Activated CD4-positive, alpha-beta T cell treated with anti-CD3 and anti-CD28 coated beads, Interleukin-2, amount 50 U/mL, for 4 hours (primary cell): ENCODE results near the gene XCL1.
"Not testable (repeated sequence)": the region's sequence is repeated elsewhere in the genome, so short reads cannot be mapped to it uniquely, and the experiment has no call there.

ENCODE experiments used
- DNase-seq, 2 experiments: peaks; one replicate each; pipeline ENCODE4 v3.0.0-alpha.2; 2020

XCL1 gene

GRCh38 chr1:168568346-168568745, 8.1 kb upstream of the XCL1 start:
- no peak for DNase-seq

GRCh38 chr1:168570652-168571051, 5.8 kb upstream of the XCL1 start:
- no peak for DNase-seq

- DNase-seq: no peak
These were observed 3.8 kb upstream of the XCL1 start for GRCh38 chr1:168572633-168573032.

- DNase-seq: not testable (repeated sequence)
These were observed 2.2 kb upstream of the XCL1 start for GRCh38 chr1:168574234-168574633.

- not testable (repeated sequence) for DNase-seq
These were observed 2.3 kb downstream of the XCL1 start for GRCh38 chr1:168578531-168579185.

- not testable (repeated sequence) for DNase-seq
These were observed 3.9 kb downstream of the XCL1 start for GRCh38 chr1:168580290-168580689.

- DNase-seq: not testable (repeated sequence)
These were observed 4.6 kb downstream of the XCL1 start for GRCh38 chr1:168580991-168581390.

GRCh38 chr1:168581817-168582572, 5.6 kb downstream of the XCL1 start:
- no peak for DNase-seq

GRCh38 chr1:168582688-168583336, 6.4 kb downstream of the XCL1 start:
- no peak for DNase-seq

GRCh38 chr1:168583571-168583970, 7.2 kb downstream of the XCL1 start:
- no peak for DNase-seq

GRCh38 chr1:168585191-168585590, 8.8 kb downstream of the XCL1 start:
- DNase-seq: no peak

- DNase-seq: no peak
These were observed 9.5 kb downstream of the XCL1 start for GRCh38 chr1:168585937-168586336.

- no peak for DNase-seq
These were observed 12.8 kb downstream of the XCL1 start for GRCh38 chr1:168589167-168589566.

GRCh38 chr1:168591066-168591465, 14.7 kb downstream of the XCL1 start:
- no peak for DNase-seq

GRCh38 chr1:168591641-168592250, 15.3 kb downstream of the XCL1 start:
- DNase-seq: no peak

- not testable (repeated sequence) for DNase-seq
These were observed 19.0 kb downstream of the XCL1 start for GRCh38 chr1:168595403-168595802.

GRCh38 chr1:168598125-168598524, 21.7 kb downstream of the XCL1 start:
- no peak for DNase-seq

- no peak for DNase-seq
These were observed 22.5 kb downstream of the XCL1 start for GRCh38 chr1:168598892-168599291.

GRCh38 chr1:168599641-168600040, 23.2 kb downstream of the XCL1 start:
- no peak for DNase-seq

GRCh38 chr1:168601051-168601450, 24.6 kb downstream of the XCL1 start:
- DNase-seq: no peak

GRCh38 chr1:168603501-168604110, 27.2 kb downstream of the XCL1 start:
- DNase-seq: peak; percentile 60 to 65

GRCh38 chr1:168605443-168605842, 29.0 kb downstream of the XCL1 start:
- no peak for DNase-seq

GRCh38 chr1:168606096-168606495, 29.7 kb downstream of the XCL1 start:
- DNase-seq: no peak
